IMR-90 (cell line): ENCODE results near the gene COL4A2. TPM values are rescaled to one million over a fixed set of nuclear protein-coding genes. Genes with fewer than 3 reads are reported as not detected.

Source experiments
- CTCF ChIP-seq: conservative IDR thresholded peaks from 2 replicates; pipeline ENCODE4 v1.5.1; 2012; ENCODE audit warnings: mild to moderate bottlenecking, low read depth, low read length, improper control_type of control experiment
- RAD21 ChIP-seq: IDR thresholded peaks from 2 replicates; pipeline ENCODE4 v1.6.1; 2012; ENCODE audit warnings: low read length, improper control_type of control experiment
- RCOR1 ChIP-seq: IDR thresholded peaks from 2 replicates; pipeline ENCODE4 v1.6.1; 2012; ENCODE audit warnings: mild to moderate bottlenecking, low read length, improper control_type of control experiment; ENCODE audit not compliant: insufficient replicate concordance
- microRNA-seq, 2 experiments: library from miRNA; stranded (forward) in 1 of 2; unstranded in 1 of 2; fragments of 10-50 nt in 1 of 2; fragments of <30 nt in 1 of 2; gene quantifications in 1 of 2; microRNA quantifications in 1 of 2; one replicate each; pipeline versions ENCODE3 to v1.1.0; 2013 to 2020; ENCODE audit not compliant: insufficient read depth in 1 of 2, insufficient read length in 1 of 2, unreplicated experiment in 1 of 2
- polyA plus RNA-seq, 3 experiments: library from polyadenylated mRNA; depleted of rRNA; stranded (reverse); fragments of >200 nt; gene quantifications; 2 replicates each; pipeline ENCODE4 v1.2.3, GENCODE V29; 2012; ENCODE audit warnings: low replicate concordance in 1 of 3
- small RNA-seq, 5 experiments: library from RNA; depleted of rRNA; stranded (forward); fragments of <200 nt; gene quantifications; one replicate each; pipeline ENCODE3, GENCODE V24; 2012
- total RNA-seq: library from RNA; depleted of rRNA; stranded (reverse); fragments of >200 nt; gene quantifications from 2 replicates; pipeline ENCODE4 v1.2.3, GENCODE V29; 2012; rRNA removed

COL4A2 gene
- total and polyA plus RNA-seq, 2 of the 4 experiments (the other 2 are of a cell fraction): 90.7 to 457 TPM

GRCh38 chr13:110562036-110562597 lies 255.0 kb downstream of the COL4A2 start (continued):
- no peak for TF ChIP-seq CTCF
- no peak for TF ChIP-seq RCOR1
- TF ChIP-seq RAD21: no peak

Small RNA genes lying within 50 kb of the gene (microRNA-seq; reads per million reads assigned to microRNA genes)
- gene MIR8073: 0 reads per million in 2 experiments

Small RNA genes lying within 50 kb of the gene (small RNA-seq; reads per million reads assigned to genes)
- gene MIR8073: 0 to 0.04 (median 0) reads per million in 5 experiments

Other genes starting within 250 kb of the COL4A2 start
- gene COL4A1, start 127 bp upstream of the COL4A2 start, total RNA-seq: 230 and 263 TPM in 2 replicates
- gene COL4A1, start 127 bp upstream of the COL4A2 start, polyA plus RNA-seq (2012; rRNA removed): 301 and 337 TPM in 2 replicates